GM10847 (cell line): ENCODE results near the gene PXK.

Experiments used
- POLR2A ChIP-seq: IDR thresholded peaks from 2 replicates; pipeline ENCODE4 v1.6.1; 2011; ENCODE audit not compliant: insufficient read length; ENCODE audit errors: extremely low read depth

The PXK gene

GRCh38 chr3:58332575-58333188 is at the start of gene PXK:
PXK (plus strand) TSS chr3:58332892; CDS start chr3:58332989, 97 bp downstream.
- no peak for TF ChIP-seq POLR2A

GRCh38 chr3:58285334-58285733 is 47.4 kb upstream of the PXK start:
- no peak for TF ChIP-seq POLR2A

- no peak for TF ChIP-seq POLR2A
Measured at GRCh38 chr3:58287354-58287753, 45.3 kb upstream of the PXK start.

- TF ChIP-seq POLR2A = no peak
Measured at GRCh38 chr3:58288011-58288728, 44.5 kb upstream of the PXK start.

GRCh38 chr3:58291671-58292338 is 40.9 kb upstream of the PXK start:
- no peak for TF ChIP-seq POLR2A

GRCh38 chr3:58292866-58293265 is 39.8 kb upstream of the PXK start:
- TF ChIP-seq POLR2A = no peak

- no peak for TF ChIP-seq POLR2A
Measured at GRCh38 chr3:58293516-58293915, 39.2 kb upstream of the PXK start.

- no peak for TF ChIP-seq POLR2A
Measured at GRCh38 chr3:58296269-58296668, 36.4 kb upstream of the PXK start.

- TF ChIP-seq POLR2A = no peak
Measured at GRCh38 chr3:58296843-58297242, 35.8 kb upstream of the PXK start.

GRCh38 chr3:58298190-58298589 is 34.5 kb upstream of the PXK start:
- TF ChIP-seq POLR2A = no peak

- TF ChIP-seq POLR2A = no peak
Measured at GRCh38 chr3:58299075-58299474, 33.6 kb upstream of the PXK start.

GRCh38 chr3:58299839-58300516 is 32.7 kb upstream of the PXK start:
- no peak for TF ChIP-seq POLR2A

- TF ChIP-seq POLR2A = peak; percentile 75
Measured at GRCh38 chr3:58305882-58306711, 26.6 kb upstream of the PXK start, which contains the start of the genes HTD2 and RPP14. HTD2 (plus strand) TSS chr3:58306520; CDS start chr3:58317614, 11,094 bp downstream. RPP14 (plus strand) TSS chr3:58306245; CDS start chr3:58310330, 4,085 bp downstream.

GRCh38 chr3:58307639-58308215 is 25.0 kb upstream of the PXK start:
- TF ChIP-seq POLR2A = no peak
